ACC112 (cell line): ENCODE measurements around the gene AP2M1.
"Not testable (repeated sequence)": the region's sequence is repeated elsewhere in the genome, so short reads cannot be mapped to it uniquely, and the experiment has no call there.

ENCODE experiments used
- H2AFZ ChIP-seq: fragments of 200-600 bp; sonication (generic); one replicate; pipeline ENCODE4 v1.6.0; 2017; ENCODE audit warnings: antibody characterized with exemption, low read length; ENCODE audit not compliant: unreplicated experiment
- H3K27ac ChIP-seq: fragments of 200-600 bp; sonication (generic); 2 replicates; pipeline ENCODE4 v1.5.1; 2014; ENCODE audit warnings: low read depth, mild to moderate bottlenecking, antibody characterized with exemption, low read length, moderate library complexity
- H3K27me3 ChIP-seq: fragments of 200-600 bp; sonication (generic); 2 replicates; pipeline ENCODE4 v1.6.1; 2014; ENCODE audit warnings: mild to moderate bottlenecking, antibody characterized with exemption, low read length, moderate library complexity, mixed read lengths; ENCODE audit not compliant: insufficient read depth
- H3K36me3 ChIP-seq: fragments of 200-600 bp; sonication (generic); 2 replicates; pipeline ENCODE4 v1.6.1; 2016; ENCODE audit warnings: mild to moderate bottlenecking, antibody characterized with exemption, low read length, moderate library complexity, mixed read lengths; ENCODE audit not compliant: insufficient read depth
- H3K4me1 ChIP-seq: fragments of 200-600 bp; sonication (generic); one replicate; pipeline ENCODE4 v1.6.1; 2016; ENCODE audit warnings: low read length, mixed read lengths; ENCODE audit not compliant: insufficient read depth, unreplicated experiment, control insufficient read depth
- H3K4me3 ChIP-seq: fragments of 200-600 bp; sonication (generic); 2 replicates; pipeline ENCODE4 v1.5.1; 2014; ENCODE audit warnings: mild to moderate bottlenecking, low read depth, low read length
- H3K79me2 ChIP-seq: fragments of 200-600 bp; sonication (generic); one replicate; pipeline ENCODE4 v1.6.0; 2016; ENCODE audit warnings: low read length; ENCODE audit not compliant: control insufficient read depth, unreplicated experiment, insufficient read depth

Gene AP2M1

GRCh38 chr3:184143327-184143726, 31.3 kb upstream of the AP2M1 start:
- peaks cover 16% of the 10 kb centered on the region; the same call in 1 of the 2 replicates for H3K36me3 ChIP-seq
- H3K4me3 ChIP-seq: no peak overlapping the region
- H2AFZ ChIP-seq: no peak overlapping the region
- no peaks in the 10 kb centered on the region for H3K79me2 ChIP-seq
- H3K27ac ChIP-seq: no peak overlapping the region
- no peaks in the 10 kb centered on the region for H3K27me3 ChIP-seq
- H3K4me1 ChIP-seq: no peaks in the 10 kb centered on the region

- Histone ChIP-seq H3K4me3 (no peak overlapping the region), H2AFZ (no peak overlapping the region), H3K36me3 (peaks cover 16% of the 10 kb centered on the region; the same call in 1 of the 2 replicates), H3K27ac (no peak overlapping the region), H3K79me2 (no peaks in the 10 kb centered on the region), H3K4me1 (no peaks in the 10 kb centered on the region), H3K27me3 (no peaks in the 10 kb centered on the region)
These were observed 30.1 kb upstream of the AP2M1 start for GRCh38 chr3:184144505-184144904.

GRCh38 chr3:184145111-184145524, 29.5 kb upstream of the AP2M1 start:
- H3K79me2 ChIP-seq: no peaks in the 10 kb centered on the region
- no peaks in the 10 kb centered on the region for H3K27me3 ChIP-seq
- no peak overlapping the region for H3K4me3 ChIP-seq
- peaks cover 16% of the 10 kb centered on the region; the same call in 1 of the 2 replicates for H3K36me3 ChIP-seq
- no peaks in the 10 kb centered on the region for H3K4me1 ChIP-seq
- no peak overlapping the region for H2AFZ ChIP-seq
- no peak overlapping the region for H3K27ac ChIP-seq

- no peak overlapping the region for H3K4me3 ChIP-seq
- no peaks in the 10 kb centered on the region for H3K27me3 ChIP-seq
- no peak overlapping the region for H3K27ac ChIP-seq
- no peaks in the 10 kb centered on the region for H3K4me1 ChIP-seq
- H2AFZ ChIP-seq: no peak overlapping the region
- peaks cover 16% of the 10 kb centered on the region; the same call in 1 of the 2 replicates for H3K36me3 ChIP-seq
- H3K79me2 ChIP-seq: no peaks in the 10 kb centered on the region
These were observed 28.8 kb upstream of the AP2M1 start for GRCh38 chr3:184145751-184146270.

GRCh38 chr3:184148076-184148475, 26.6 kb upstream of the AP2M1 start:
- Histone ChIP-seq H3K4me3 (no peak overlapping the region), H3K79me2 (peaks cover 4% of the 10 kb centered on the region), H3K36me3 (peaks cover 12% of the 10 kb centered on the region; the same call in 1 of the 2 replicates), H3K27me3 (no peaks in the 10 kb centered on the region), H3K4me1 (no peaks in the 10 kb centered on the region), H2AFZ (no peak overlapping the region), H3K27ac (no peak overlapping the region)

GRCh38 chr3:184149123-184149522, 25.5 kb upstream of the AP2M1 start:
- Histone ChIP-seq H3K27me3 (no peaks in the 10 kb centered on the region), H2AFZ (no peak overlapping the region), H3K36me3 (peaks cover 4% of the 10 kb centered on the region; the same call in 1 of the 2 replicates), H3K4me3 (no peak overlapping the region), H3K4me1 (no peaks in the 10 kb centered on the region), H3K79me2 (peaks cover 4% of the 10 kb centered on the region), H3K27ac (no peak overlapping the region)

GRCh38 chr3:184149770-184150169, 24.9 kb upstream of the AP2M1 start:
- not testable (repeated sequence) for H3K79me2 ChIP-seq, H3K4me1 ChIP-seq, H3K27me3 ChIP-seq, H2AFZ ChIP-seq, H3K4me3 ChIP-seq, H3K27ac ChIP-seq, H3K36me3 ChIP-seq

GRCh38 chr3:184154885-184155643, 19.6 kb upstream of the AP2M1 start, which contains the start of gene DVL3:
DVL3 (plus strand) TSS chr3:184155377; CDS start chr3:184155636, 259 bp downstream.
- Histone ChIP-seq H3K79me2 (peaks cover 46% of the 10 kb centered on the region), H3K27me3 (no peaks in the 10 kb centered on the region), H2AFZ (peak within 1 kb of the TSS; percentile 39), H3K36me3 (no peaks in the 10 kb centered on the region), H3K4me1 (peaks cover 11% of the 10 kb centered on the region), H3K4me3 (peak within 1 kb of the TSS; percentile 97), H3K27ac (peak within 1 kb of the TSS; percentile 68)

- Histone ChIP-seq H3K79me2 (peaks cover 54% of the 10 kb centered on the region), H3K36me3 (no peaks in the 10 kb centered on the region), H2AFZ (peak overlapping the region; percentile 39), H3K27ac (peak overlapping the region; percentile 68), H3K4me1 (peaks cover 19% of the 10 kb centered on the region), H3K4me3 (peak overlapping the region; percentile 97), H3K27me3 (no peaks in the 10 kb centered on the region)
These were observed 18.8 kb upstream of the AP2M1 start for GRCh38 chr3:184155644-184156521.

GRCh38 chr3:184156522-184156955, 18.1 kb upstream of the AP2M1 start:
- peak overlapping the region; percentile 97 for H3K4me3 ChIP-seq
- peaks cover 23% of the 10 kb centered on the region for H3K4me1 ChIP-seq
- peak overlapping the region; percentile 68 for H3K27ac ChIP-seq
- H2AFZ ChIP-seq: no peak overlapping the region
- H3K79me2 ChIP-seq: peaks cover 60% of the 10 kb centered on the region
- H3K36me3 ChIP-seq: no peaks in the 10 kb centered on the region
- no peaks in the 10 kb centered on the region for H3K27me3 ChIP-seq
